Aorta (tissue), 5 donors: ENCODE measurements around the gene DNMBP. TPM values are rescaled to one million over a fixed set of nuclear protein-coding genes. Genes with fewer than 3 reads are reported as not detected.
"Not testable (repeated sequence)": the region's sequence is repeated elsewhere in the genome, so short reads cannot be mapped to it uniquely, and the experiment has no call there.

Source experiments
- ATAC-seq: fragments of 200-7000 bp; cut with Tn5 transposase; one replicate; pipeline ENCODE4 v1.9.1; 2022; ENCODE audit warnings: moderate library complexity; ENCODE audit not compliant: low FRiP score
- DNase-seq, 2 donors: peaks; one replicate each; pipeline ENCODE4 v3.0.0-alpha.2; 2020
- H3K27ac ChIP-seq, 2 donors: one replicate each; pipeline ENCODE4 v1.5.1; 2013; ENCODE audit warnings: low read length in 2 of 2, mild to moderate bottlenecking in 2 of 2, moderate library complexity in 2 of 2, control low read depth in 1 of 2, inconsistent platforms in 1 of 2, low read depth in 1 of 2
- H3K27me3 ChIP-seq, 2 donors: one replicate each; pipeline ENCODE4 v1.6.1; 2013; ENCODE audit warnings: control low read depth in 1 of 2, low read length in 1 of 2, mild to moderate bottlenecking in 1 of 2, moderate library complexity in 1 of 2; ENCODE audit not compliant: insufficient read depth in 2 of 2, control insufficient read depth in 1 of 2
- H3K36me3 ChIP-seq, 2 donors: one replicate each; pipeline ENCODE4 v1.6.1; 2013; ENCODE audit warnings: control low read depth in 1 of 2, low read length in 1 of 2, mild to moderate bottlenecking in 1 of 2; ENCODE audit not compliant: insufficient read depth in 2 of 2, control insufficient read depth in 1 of 2
- H3K4me1 ChIP-seq, 2 donors: one replicate each; pipeline ENCODE4 v1.6.1; 2013; ENCODE audit warnings: low read length in 2 of 2, control low read depth in 1 of 2, mild to moderate bottlenecking in 1 of 2, moderate library complexity in 1 of 2; ENCODE audit not compliant: insufficient read depth in 2 of 2, control insufficient read depth in 1 of 2
- H3K4me3 ChIP-seq, 2 donors: one replicate each; pipeline ENCODE4 v1.5.1; 2013; ENCODE audit warnings: low read length in 2 of 2, control low read depth in 1 of 2, mild to moderate bottlenecking in 1 of 2
- H3K9me3 ChIP-seq: one replicate; pipeline ENCODE4 v1.6.1; 2013; ENCODE audit warnings: mild to moderate bottlenecking, low read length; ENCODE audit not compliant: control insufficient read depth
- WGBS, 2 donors: extraction: QIAGEN DNeasy Blood & Tissue Kit; methylation state at CpG; one replicate each; pipeline ENCODE4 v1.1.7; 2013; 5-methylcytosine and 5-hydroxymethylcytosine counted together
- intact Hi-C, 2 donors: fragments of 100-400 bp; cut with DNase I; formaldehyde crosslinking; loops; one replicate each; pipeline versions ENCODE4 v1.14.2 to v1.15.0; 2022
- polyA plus RNA-seq, 2 donors: library from polyadenylated mRNA; stranded (reverse); fragments of 200-250 nt; gene quantifications; one replicate each; pipeline ENCODE4 v1.2.3, GENCODE V29; 2013
- total RNA-seq, 2 donors: library from RNA; stranded (reverse); fragmentation: NEBNext Ultra II Directional; extraction: Animal tissue kit (Norgen Biotek cat#: 25700); gene quantifications; one replicate each; pipeline ENCODE4 v1.2.1, GENCODE V29; 2021
- donor health status: healthy with polysubstance abuse.
- donor health status: Bipolar disorder and iron deficiency.
- donor health status: DM: no; HTN: no; CAD: no.
- donor health status: DM: no; HTN: no; CAD: no.
- donor health status: DM: yes; HTN: yes; CAD: no.

DNMBP gene
- total and polyA plus RNA-seq, 4 donors, result 5.5 to 23.9 (median 11.1) TPM

GRCh38 chr10:100021322-100021721, 11.6 kb upstream of the DNMBP start:
- Histone ChIP-seq H3K9me3 (no peaks in the 10 kb centered on the region), H3K4me3 (no peak overlapping the region), H3K4me1 (no peaks in the 10 kb centered on the region), H3K36me3 (no peaks in the 10 kb centered on the region), H3K27me3 (no peaks in the 10 kb centered on the region), H3K27ac (no peak overlapping the region)
- ATAC-seq (no peak), DNase-seq (no peak)
- 49 to 60% methylated on average over 1 of the region's 1 CpG for WGBS, 2 donors
- intact Hi-C loops, result no loop called here

- intact Hi-C loops, result no loop called here
- DNase-seq, result no peak
- Histone ChIP-seq H3K27ac (no peak overlapping the region), H3K9me3 (no peaks in the 10 kb centered on the region), H3K4me1 (no peaks in the 10 kb centered on the region), H3K4me3 (no peak overlapping the region), H3K27me3 (no peaks in the 10 kb centered on the region), H3K36me3 (no peaks in the 10 kb centered on the region)
- 70 to 80% methylated on average over 11 of the region's 11 CpGs for WGBS, 2 donors
- no peak for ATAC-seq
Observed at GRCh38 chr10:100020886-100021253, 11.1 kb upstream of the DNMBP start.

- Histone ChIP-seq H3K4me1 (no peaks in the 10 kb centered on the region), H3K27ac (no peak overlapping the region), H3K27me3 (no peaks in the 10 kb centered on the region), H3K4me3 (no peak overlapping the region), H3K9me3 (no peaks in the 10 kb centered on the region), H3K36me3 (no peaks in the 10 kb centered on the region)
- no peak for ATAC-seq
- intact Hi-C loops, result no loop called here
- 54 to 74% methylated on average over 5 of the region's 5 CpGs for WGBS, 2 donors
- DNase-seq, result no peak
Observed at GRCh38 chr10:100020142-100020885, 10.6 kb upstream of the DNMBP start.

- H3K4me1 ChIP-seq, result no peaks in the 10 kb centered on the region
- no peaks in the 10 kb centered on the region for H3K36me3 ChIP-seq
- no peaks in the 10 kb centered on the region for H3K9me3 ChIP-seq
- H3K27me3 ChIP-seq, result no peaks in the 10 kb centered on the region
- DNase-seq (no peak), ATAC-seq (no peak)
- H3K4me3 ChIP-seq, result no peak overlapping the region
- intact Hi-C loops, result no loop called here
- H3K27ac ChIP-seq, result no peak overlapping the region
- 31 to 38% methylated on average over 3 of the region's 3 CpGs for WGBS, 2 donors
Observed at GRCh38 chr10:100019787-100020141, 10.0 kb upstream of the DNMBP start.

- 86 to 91% methylated on average over 5 of the region's 5 CpGs for WGBS, 2 donors
- H3K27me3 ChIP-seq, result no peaks in the 10 kb centered on the region
- H3K4me1 ChIP-seq, result no peaks in the 10 kb centered on the region
- DNase-seq (no peak), ATAC-seq (no peak)
- H3K36me3 ChIP-seq, result no peaks in the 10 kb centered on the region
- no peak overlapping the region for H3K4me3 ChIP-seq
- intact Hi-C loops, result no loop called here
- H3K27ac ChIP-seq, result no peak overlapping the region
- no peaks in the 10 kb centered on the region for H3K9me3 ChIP-seq
Observed at GRCh38 chr10:100014071-100014762, 4.5 kb upstream of the DNMBP start.

GRCh38 chr10:100013621-100014020, 3.9 kb upstream of the DNMBP start:
- ATAC-seq, result no peak
- no peaks in the 10 kb centered on the region for H3K4me1 ChIP-seq
- H3K36me3 ChIP-seq, result no peaks in the 10 kb centered on the region
- no peaks in the 10 kb centered on the region for H3K27me3 ChIP-seq
- intact Hi-C loops, result no loop called here
- no peak overlapping the region for H3K4me3 ChIP-seq
- DNase-seq, result no peak
- H3K27ac ChIP-seq, result no peak overlapping the region
- no peaks in the 10 kb centered on the region for H3K9me3 ChIP-seq
- WGBS, 2 donors, result 87 to 91% methylated on average over 1 of the region's 1 CpG

GRCh38 chr10:100011906-100012305, 2.2 kb upstream of the DNMBP start:
- H3K4me1 ChIP-seq, H3K4me3 ChIP-seq, H3K36me3 ChIP-seq, H3K9me3 ChIP-seq, H3K27me3 ChIP-seq, ATAC-seq, H3K27ac ChIP-seq, intact Hi-C loops, DNase-seq: not testable (repeated sequence)
- 89 to 92% methylated on average over 20 of the region's 20 CpGs for WGBS, 2 donors

GRCh38 chr10:100009283-100009792, 409 bp downstream of the DNMBP start:
- Histone ChIP-seq H3K4me1 (peaks cover 0 to 2% of the 10 kb centered on the region in 2 donors), H3K4me3 (peak overlapping the region; percentile 77 to 100), H3K9me3 (no peaks in the 10 kb centered on the region), H3K36me3 (no peaks in the 10 kb centered on the region), H3K27me3 (no peaks in the 10 kb centered on the region), H3K27ac (peak overlapping the region in 1 of 2 donors; percentile 75)
- DNase-seq (no peak), ATAC-seq (peak; percentile 89)
- intact Hi-C loops, result loop anchor here (5.0 to 10.0 kb wide), 2 partner anchors 37 to 95 kb away; no protein-coding TSS in a partner anchor
- 1% methylated on average over 19 to 45 of the region's 45 CpGs for WGBS, 2 donors
